HG02763 (cell line): ENCODE results near the gene POLR2L.

ENCODE experiments used
- ATAC-seq: cut with Tn5 transposase; IDR thresholded peaks from one replicate; pipeline ENCODE4 v1.9.1; 2021; ENCODE audit warnings: mild to moderate bottlenecking, moderate library complexity; ENCODE audit not compliant: unreplicated experiment

Gene POLR2L

DNA sequence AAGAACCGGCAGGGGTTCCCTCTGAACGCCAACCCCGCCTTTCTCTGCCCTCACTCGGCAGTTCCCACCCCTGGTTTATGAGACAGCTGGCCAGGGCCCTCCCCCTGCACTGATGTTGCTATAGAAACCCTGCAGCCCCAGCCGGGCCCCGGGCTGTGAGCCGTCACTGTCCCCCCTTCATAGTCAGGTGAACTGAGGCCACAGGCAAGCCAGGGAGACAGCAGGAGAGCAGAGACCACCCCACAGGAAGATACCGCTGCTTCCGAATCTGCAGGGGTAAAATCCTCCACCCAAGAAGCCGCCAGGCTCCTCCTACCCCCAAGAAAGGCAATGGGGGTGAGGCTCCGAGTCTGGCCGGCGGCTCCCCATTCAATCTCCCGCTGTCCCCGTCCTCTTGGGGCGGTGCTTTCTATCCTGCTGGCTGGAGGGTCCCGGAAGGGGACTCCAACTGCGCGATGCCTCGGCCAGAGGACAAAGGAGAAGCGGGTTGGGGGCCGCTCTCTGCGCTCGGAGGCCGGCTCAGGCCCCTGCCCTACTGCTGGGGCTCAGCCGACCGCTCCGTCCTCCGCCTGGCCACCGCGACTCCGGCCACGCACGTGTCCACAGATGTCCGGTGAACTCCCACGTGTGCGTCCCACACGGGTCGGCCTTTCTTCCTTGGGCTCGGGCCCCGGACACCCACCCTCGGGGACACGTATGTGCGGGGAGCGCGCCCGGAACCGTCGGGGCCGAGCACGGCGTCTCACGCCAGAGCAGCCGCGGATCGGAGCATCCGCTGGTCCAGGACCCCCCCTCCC lies 44.8 kb downstream of the POLR2L start:
- ATAC-seq = peak; percentile 33

DNA sequence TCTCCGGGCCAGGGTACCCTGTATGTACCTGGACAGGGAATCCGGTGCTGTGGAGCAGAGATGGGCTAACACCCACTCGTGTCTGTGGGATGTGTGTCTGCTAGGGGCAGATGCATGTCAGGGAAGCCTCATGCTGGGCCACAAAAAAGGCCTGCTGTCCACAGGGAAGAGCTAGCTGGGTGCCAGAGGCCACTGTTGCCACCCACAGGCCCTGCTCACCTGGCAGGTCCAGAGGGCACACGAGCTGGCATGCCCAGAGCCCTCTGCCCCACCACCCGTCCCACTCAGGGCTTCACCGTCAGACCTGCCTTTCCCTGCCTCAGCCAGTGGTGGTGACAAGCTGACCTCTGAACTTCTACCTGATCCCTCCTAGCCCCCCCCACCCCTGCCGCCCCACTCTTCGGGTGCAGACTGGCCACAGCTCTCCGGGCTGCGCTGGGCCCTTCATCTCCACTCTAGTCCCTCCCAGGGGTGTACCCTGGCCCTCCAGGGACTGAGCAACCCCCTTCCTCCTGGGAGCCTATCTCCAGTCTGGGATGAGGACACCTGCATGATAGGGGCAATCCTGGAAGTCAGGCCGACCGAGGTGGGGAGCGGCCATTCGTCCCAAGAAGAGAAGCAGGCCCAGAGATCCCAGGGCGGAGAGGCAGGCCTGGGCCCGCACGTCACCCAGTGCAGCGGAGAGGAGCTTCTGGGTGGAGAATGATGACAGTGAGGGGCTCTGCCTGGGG lies 45.6 kb downstream of the POLR2L start:
- no peak for ATAC-seq

DNA sequence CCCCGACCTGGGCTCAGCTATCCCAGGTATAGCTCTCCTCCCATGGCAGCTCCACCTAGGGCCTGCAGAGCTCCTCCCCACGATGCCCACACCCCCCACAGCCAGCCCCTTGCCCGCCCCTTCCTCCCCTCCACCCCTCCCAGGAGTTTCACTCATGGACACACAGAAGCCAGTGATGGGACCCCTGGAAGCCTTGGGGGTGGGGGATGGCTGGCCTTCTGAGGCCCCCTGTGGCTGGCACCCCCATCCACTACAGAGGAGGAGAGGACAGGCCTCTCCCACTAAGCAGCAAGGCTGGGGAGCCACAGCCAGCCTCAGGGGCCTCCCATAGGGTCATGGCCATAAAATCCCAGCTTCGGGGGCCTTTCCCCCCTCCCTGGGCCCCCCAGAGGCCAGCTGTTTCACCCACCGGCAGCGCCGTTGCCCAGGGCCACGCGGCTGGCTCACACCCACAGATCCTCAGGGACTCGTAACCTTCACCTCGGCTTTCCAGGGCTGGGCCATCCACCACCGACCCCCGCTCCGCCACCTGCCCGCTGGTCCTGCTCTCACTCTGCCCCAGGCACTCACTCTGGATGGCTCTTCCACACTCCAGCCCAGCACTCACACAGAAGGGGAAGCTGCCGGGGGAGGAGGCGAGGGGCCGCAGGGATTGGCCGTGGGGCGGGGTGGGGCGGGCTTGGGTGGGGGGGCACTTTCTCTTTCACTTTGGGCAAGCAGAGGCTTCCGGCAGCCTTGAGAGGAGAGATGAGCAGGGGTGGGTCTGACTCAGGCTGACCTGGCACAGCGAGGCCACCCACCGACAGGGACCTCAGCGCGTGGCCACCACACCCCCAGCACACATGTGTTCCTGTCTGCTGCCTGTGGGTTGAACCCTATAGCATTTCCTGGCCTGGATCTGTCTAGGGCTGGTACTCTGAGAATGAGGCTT lies 46.4 kb downstream of the POLR2L start:
- ATAC-seq = no peak

DNA sequence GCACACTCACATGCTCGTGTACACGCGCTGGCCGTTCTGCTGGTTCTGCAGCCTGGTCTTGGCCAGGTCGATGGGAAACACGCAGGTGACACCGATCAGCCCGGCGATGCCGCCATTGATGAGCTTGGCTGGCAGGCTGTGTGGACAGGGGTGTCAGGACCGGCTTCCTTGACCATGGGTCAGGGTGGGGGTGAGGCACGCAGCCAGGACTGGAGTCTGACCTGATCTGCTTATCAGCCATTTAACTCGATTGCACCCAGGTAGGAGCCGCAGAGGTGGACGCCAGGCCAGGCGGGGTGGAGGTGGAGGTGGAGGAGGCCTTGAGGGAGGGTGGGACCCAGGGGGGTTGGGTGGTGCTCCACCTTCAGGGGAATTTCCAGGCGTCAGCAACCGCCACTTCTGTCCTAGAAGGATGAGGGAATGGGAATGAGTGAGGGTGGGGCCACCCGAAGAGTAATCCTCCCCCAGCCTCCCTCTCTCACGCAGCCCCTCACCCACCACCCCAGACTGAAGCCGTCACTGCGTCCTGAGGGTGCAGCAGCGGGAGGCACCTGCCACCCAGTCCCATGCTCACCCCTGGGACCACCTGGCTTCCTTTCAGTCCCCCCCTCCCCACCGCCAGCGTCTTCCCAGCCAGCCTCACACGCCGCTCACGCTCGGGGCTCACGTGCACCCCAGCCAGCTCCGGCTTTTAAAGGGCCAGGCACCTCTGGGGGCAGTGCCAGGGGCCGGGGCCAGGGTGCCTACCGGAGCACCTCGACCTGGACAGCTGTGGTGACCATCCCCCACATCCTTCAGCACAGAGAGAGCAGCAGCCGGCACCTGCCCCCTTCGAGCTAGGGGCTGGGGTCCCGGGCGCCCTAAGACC lies 47.3 kb downstream of the POLR2L start:
- ATAC-seq = no peak

DNA sequence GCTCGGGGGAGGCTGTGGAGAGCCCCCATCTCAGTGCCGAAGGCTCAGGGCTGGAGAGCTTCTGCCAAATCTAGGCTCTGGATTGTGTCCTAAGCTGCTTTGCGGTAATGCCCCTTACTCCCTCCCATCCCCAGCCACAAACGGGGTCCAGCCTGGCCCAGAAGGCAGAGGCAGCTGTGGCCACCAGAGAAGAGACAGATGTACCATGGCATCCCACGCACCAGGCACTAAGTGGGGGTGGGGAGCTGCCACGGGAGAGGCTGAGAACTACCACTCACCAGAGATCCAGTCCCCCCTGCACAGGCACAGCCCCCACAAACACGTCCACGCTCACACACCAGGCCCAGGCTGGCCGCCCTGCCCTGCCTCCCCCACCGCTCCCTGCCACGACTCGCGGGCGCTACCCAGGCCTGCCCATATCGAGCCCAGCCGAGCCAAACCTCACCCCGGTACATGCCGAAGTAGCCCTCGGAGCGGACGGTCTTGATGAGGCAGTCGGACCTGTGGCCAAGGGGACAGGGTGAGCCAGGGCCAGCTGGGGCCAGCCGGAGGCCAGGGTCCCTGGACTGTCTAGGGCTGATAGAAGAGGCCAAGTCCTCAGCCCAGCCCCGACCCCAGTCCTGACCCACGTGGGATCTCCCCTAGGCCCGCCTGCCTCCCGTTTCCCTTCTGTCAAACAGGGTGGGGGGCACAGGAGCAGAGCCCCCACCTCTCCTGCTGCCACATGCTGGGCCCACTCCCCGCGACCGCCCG lies 48.1 kb downstream of the POLR2L start:
- no peak for ATAC-seq

DNA sequence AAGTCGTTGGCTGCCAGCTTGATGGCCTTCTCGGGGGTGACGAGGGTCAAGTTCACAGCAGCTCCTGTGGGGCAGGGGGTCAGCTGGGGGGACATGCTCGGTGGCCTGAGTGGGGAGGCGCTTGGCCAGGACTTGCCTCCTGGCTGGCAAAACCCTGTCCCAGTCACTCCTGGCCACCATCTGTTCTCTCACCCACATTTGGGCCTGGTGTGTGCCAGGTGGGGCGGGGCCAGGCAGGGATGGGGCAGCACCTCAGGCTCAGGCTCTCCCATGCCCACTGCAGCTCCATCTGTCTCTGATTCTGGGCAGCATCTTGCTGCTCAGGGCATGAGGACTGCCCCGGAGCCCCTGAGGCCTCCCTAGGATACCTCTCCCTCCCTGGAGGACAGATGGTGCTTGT lies 48.8 kb downstream of the POLR2L start:
- ATAC-seq = no peak

DNA sequence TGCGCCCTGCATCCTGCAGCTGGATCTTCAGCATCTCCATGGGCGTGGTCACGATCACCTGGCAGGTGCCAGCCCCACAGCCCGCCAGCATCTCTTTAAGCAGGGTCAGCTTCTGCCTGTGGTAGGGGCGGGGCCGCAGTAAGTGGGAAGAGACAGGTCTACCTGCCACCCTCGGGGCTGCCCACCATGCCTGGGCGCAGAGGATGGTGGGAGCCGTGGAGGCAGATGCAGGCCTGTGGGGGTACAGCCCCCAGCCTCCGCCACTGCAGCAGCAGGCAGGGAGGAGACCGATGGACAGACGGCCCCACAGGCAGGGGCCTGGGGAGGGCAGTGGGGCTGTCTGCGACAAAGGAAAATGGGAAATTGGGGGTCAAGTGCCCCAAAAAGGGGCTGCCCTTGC lies 49.5 kb downstream of the POLR2L start:
- ATAC-seq = no peak

DNA sequence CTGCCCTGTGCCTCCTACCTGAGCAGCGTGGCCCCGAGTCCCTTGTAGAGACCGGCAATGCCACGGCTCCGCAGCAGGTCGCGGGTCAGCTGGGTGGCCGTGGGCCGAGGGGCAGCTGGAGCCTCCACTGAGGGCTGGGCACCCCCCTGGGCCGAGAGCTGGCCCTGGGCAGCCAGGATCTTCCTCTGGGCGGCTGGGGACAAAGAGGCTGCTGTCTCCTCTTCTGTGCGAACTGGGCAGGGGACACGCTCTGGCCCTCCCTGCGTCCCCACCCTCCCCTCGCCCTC lies 49.9 kb downstream of the POLR2L start:
- no peak for ATAC-seq

DNA sequence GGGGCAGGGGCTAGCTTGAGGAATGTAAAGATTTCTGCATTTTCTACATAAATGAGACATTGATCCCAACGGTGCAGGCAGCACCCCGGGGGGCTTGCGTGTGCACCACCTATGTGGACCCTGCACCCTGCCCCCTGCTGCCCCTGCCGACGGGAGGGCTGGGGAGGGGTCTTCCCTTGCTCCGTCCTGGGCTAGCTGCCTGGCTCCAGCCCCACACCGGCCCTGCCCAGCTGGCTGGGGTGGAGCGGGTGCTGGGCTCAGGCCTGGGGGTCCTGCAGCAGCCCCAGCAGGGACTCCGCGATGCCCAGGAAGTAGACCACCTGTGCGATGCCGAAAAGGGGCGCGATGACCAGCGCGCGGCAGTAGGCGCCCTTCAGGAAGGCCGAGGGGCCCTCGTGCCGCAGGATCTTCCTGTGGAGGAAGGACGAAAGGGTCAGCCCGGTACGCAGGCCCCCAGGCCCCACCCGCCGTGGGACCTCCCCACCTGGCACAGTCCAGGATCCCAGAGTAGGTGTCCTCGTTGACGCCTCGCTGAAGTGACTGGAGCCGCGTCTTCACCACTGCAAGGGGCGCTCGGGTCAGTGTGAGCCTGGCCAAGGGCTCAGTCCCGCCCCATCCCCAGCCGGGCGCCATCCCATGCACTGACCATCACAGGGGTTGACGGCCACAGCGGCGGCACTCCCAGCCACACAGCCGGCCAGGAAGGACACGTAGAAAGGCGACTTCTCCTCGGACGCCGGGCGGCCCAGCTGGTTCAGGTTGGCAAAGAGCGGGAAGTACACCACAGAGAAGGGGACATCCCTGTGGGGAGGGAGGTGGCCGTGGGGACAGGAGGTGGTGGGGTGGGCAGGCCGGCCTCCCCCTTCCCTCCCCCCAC lies 50.4 kb downstream of the POLR2L start:
- ATAC-seq = no peak

DNA sequence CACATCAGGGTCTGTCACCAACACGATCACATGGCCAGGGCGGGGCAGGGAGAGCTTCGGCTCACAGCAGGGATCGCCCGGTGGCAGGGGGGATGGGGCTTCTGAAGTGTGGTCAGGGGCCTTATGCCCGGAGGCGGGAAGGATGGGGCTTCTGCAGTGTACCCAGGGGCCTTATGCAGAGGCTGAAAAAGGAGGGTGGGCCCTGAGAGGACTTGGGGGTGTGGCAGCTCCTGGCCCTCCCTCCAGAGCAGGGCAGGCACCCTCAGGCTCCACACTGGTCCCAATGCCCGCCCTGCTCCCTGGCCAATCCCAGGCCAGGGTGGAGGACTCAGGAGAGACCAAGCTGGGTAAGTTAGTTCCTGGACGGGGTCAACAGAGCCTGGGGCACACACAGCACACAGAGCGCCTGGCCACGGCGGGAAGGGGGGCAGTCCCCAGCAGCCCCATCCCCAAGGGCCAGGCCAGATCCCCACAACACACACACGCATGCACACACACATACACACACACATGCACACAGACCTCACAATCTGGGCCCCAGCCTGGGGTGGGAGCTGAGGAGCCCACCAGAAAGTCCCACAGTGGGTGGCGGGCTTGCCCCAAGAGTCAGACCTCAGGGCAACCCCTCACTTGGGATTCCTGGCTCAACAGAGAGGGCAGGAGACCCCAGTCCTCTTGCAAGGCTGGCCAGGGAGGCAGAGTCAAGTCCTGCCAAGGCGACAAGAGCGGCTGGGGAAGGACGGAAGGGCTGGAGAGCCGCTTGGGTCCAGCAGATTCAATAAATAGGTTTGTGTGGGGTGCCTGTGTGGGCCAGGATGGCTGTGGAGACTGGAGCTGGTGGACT lies 51.4 kb downstream of the POLR2L start:
- ATAC-seq = no peak

DNA sequence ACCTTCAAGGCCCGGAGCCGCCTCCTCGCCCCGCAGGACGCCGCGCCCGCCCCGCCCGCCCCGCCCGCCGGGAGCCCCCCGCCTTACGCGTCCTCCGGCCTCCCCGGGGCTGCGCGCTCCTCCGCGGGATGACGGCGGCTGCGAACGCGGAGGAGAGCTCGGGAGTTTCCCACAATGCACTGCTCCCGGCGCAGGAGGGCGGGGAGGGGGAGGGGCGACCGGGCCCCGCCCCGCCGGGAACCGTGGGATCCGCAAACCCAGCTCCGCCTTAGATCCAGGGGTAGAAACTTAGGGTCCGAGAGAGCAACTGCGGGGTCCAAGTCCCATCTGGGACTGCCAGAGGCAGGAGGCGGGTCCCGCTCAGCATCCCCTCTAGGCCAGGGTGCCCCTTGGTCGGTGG lies 52.4 kb downstream of the POLR2L start, which contains the start of gene CEND1:
Gene CEND1, minus strand, starts transcription at position 148 of the 400 bp plus-strand sequence. CDS start 1,514 bp downstream, outside the sequence.
- no peak for ATAC-seq
